Activated CD8-positive, alpha-beta memory T cell treated with anti-CD3 and anti-CD28 coated beads, Interleukin-2, amount 50 U/mL, for 48 hours (primary cell): Measurements from ENCODE around the gene RECK.

ENCODE experiments used
- DNase-seq: peaks from one replicate; pipeline ENCODE4 v3.0.0-alpha.2; 2020

RECK gene

GRCh38 chr9:36029765-36030528, 6.8 kb upstream of the RECK start:
- DNase-seq, result no peak

- DNase-seq, result no peak
Measured at GRCh38 chr9:36030871-36031270, 5.8 kb upstream of the RECK start.

GRCh38 chr9:36031774-36032555, 4.7 kb upstream of the RECK start:
- no peak for DNase-seq

GRCh38 chr9:36033788-36034187, 2.9 kb upstream of the RECK start:
- no peak for DNase-seq

GRCh38 chr9:36034234-36034633, 2.5 kb upstream of the RECK start:
- no peak for DNase-seq

GRCh38 chr9:36035006-36035405, 1.7 kb upstream of the RECK start:
- no peak for DNase-seq

GRCh38 chr9:36036253-36036779, 397 bp upstream of the RECK start:
- DNase-seq, result no peak

GRCh38 chr9:36037549-36038122, 923 bp downstream of the RECK start:
- DNase-seq, result no peak

GRCh38 chr9:36039121-36039520, 2.4 kb downstream of the RECK start:
- no peak for DNase-seq

GRCh38 chr9:36039696-36040095, 3.0 kb downstream of the RECK start:
- no peak for DNase-seq

- no peak for DNase-seq
Measured at GRCh38 chr9:36040271-36040925, 3.7 kb downstream of the RECK start.

- no peak for DNase-seq
Measured at GRCh38 chr9:36041506-36041905, 4.8 kb downstream of the RECK start.

- DNase-seq, result no peak
Measured at GRCh38 chr9:36045610-36046009, 8.9 kb downstream of the RECK start.

- DNase-seq, result no peak
Measured at GRCh38 chr9:36046923-36047322, 10.2 kb downstream of the RECK start.

- DNase-seq, result no peak
Measured at GRCh38 chr9:36049408-36049807, 12.7 kb downstream of the RECK start.

- no peak for DNase-seq
Measured at GRCh38 chr9:36050476-36050875, 13.8 kb downstream of the RECK start.

- DNase-seq, result no peak
Measured at GRCh38 chr9:36051317-36051716, 14.6 kb downstream of the RECK start.

- no peak for DNase-seq
Measured at GRCh38 chr9:36053971-36054370, 17.3 kb downstream of the RECK start.

GRCh38 chr9:36056896-36057295, 20.2 kb downstream of the RECK start:
- no peak for DNase-seq

GRCh38 chr9:36063804-36064447, 27.2 kb downstream of the RECK start:
- DNase-seq, result no peak

GRCh38 chr9:36064448-36065037, 27.8 kb downstream of the RECK start:
- DNase-seq, result no peak

- no peak for DNase-seq
Measured at GRCh38 chr9:36074055-36074454, 37.3 kb downstream of the RECK start.
